ENCODE data around the gene ZC2HC1B. TPM values are rescaled to one million over a fixed set of nuclear protein-coding genes. Genes with fewer than 3 reads are reported as not detected.

ZC2HC1B gene, protein sequence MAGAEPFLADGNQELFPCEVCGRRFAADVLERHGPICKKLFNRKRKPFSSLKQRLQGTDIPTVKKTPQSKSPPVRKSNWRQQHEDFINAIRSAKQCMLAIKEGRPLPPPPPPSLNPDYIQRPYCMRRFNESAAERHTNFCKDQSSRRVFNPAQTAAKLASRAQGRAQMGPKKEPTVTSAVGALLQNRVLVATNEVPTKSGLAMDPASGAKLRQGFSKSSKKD
- under 1 TPM in 1 of 2 donors, not detected in 1; 0.28 TPM for total RNA-seq
- polyA plus RNA-seq = not detected
- long read RNA-seq, donor 1 = 0 reads
- long read RNA-seq, donor 2 = 0 reads
- long read RNA-seq, donor 3 = 0 reads
- long read RNA-seq, donor 4 = 0 reads
- long read RNA-seq, donor 5 = 0 reads

DNA sequence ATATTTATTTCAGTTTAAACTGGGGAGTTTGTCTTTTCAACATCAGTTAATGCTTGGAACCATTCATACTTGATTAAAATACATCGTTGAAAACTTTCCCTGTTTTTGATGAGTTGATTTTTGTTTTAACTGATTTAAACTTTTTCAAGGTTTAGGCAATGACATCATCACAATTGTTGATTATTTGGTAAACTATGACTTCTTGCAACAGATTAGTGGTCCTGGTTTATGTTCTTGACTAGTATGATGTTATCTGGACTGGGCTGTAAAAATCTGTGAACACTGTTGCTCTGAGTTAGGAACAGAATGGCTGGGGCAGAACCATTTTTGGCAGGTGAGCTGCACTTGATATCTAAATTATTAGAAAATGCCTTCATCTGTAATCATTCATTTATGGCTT is at the start of gene ZC2HC1B:
ZC2HC1B (plus strand) TSS at position 241 of the 400 bp plus-strand sequence; CDS start at position 307, 66 bp downstream.
- TF ChIP-seq, protein P1, sequence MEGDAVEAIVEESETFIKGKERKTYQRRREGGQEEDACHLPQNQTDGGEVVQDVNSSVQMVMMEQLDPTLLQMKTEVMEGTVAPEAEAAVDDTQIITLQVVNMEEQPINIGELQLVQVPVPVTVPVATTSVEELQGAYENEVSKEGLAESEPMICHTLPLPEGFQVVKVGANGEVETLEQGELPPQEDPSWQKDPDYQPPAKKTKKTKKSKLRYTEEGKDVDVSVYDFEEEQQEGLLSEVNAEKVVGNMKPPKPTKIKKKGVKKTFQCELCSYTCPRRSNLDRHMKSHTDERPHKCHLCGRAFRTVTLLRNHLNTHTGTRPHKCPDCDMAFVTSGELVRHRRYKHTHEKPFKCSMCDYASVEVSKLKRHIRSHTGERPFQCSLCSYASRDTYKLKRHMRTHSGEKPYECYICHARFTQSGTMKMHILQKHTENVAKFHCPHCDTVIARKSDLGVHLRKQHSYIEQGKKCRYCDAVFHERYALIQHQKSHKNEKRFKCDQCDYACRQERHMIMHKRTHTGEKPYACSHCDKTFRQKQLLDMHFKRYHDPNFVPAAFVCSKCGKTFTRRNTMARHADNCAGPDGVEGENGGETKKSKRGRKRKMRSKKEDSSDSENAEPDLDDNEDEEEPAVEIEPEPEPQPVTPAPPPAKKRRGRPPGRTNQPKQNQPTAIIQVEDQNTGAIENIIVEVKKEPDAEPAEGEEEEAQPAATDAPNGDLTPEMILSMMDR (IDR thresholded peaks at IDR 0.05; ENCODE audit: control extremely low read depth, extremely low read depth) = no peak
- H3K9ac ChIP-seq (ENCODE audit: insufficient read depth in 1 of 2, low read length in 2 of 2) = no peak within 1 kb of the TSS
- H3K4me1 ChIP-seq (ENCODE audit: control insufficient read depth in 5 of 5, insufficient read depth in 5 of 5, low read length in 5 of 5) = no peaks in the 10 kb centered on the region
- H3K27ac ChIP-seq (ENCODE audit: low read depth in 1 of 2, low read length in 1 of 2) = no peak within 1 kb of the TSS
- ATAC-seq (ENCODE audit: insufficient read depth, low FRiP score) = no peak
- no peak within 1 kb of the TSS for H3K4me3 ChIP-seq
- DNase-seq = no peak
- peaks cover 0 to 3% (median 0%) of the 10 kb centered on the region in 4 donors for H3K9me3 ChIP-seq (ENCODE audit: control insufficient read depth in 4 of 4, insufficient read depth in 3 of 4, low read length in 3 of 4)
- H3K27me3 ChIP-seq (ENCODE audit: control insufficient read depth in 3 of 3, insufficient read depth in 3 of 3, low read length in 2 of 3) = no peaks in the 10 kb centered on the region
- 92 to 99% methylated on average over 1 of the region's 1 CpG for WGBS, 2 donors
- H3K36me3 ChIP-seq (ENCODE audit: control insufficient read depth in 4 of 4, insufficient read depth in 4 of 4, low read length in 4 of 4) = peaks cover 12 to 27% (median 22%) of the 10 kb centered on the region in 4 donors

DNA sequence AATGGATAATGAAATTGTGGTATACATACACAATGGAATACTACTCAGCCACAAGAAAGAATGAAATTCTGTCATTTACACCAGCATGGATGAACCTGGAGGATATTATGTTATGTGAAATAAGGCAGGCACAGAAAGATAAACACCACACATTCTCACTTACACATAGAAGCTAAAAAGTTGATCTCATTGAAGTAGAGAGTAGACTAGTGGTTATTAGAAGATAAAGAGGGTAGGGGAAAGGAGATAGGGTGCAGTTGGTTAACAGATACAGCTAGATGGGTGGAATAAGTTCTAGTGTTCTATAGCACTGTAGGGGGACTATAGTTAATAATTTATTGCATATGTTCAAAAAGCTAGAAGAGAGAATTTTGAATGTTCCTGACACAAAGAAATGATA is 46.7 kb upstream of the ZC2HC1B start:
- Histone ChIP-seq H3K27ac (ENCODE audit: low read depth in 1 of 2, low read length in 1 of 2) (no peak overlapping the region), H3K9me3 (ENCODE audit: control insufficient read depth in 4 of 4, insufficient read depth in 3 of 4, low read length in 3 of 4) (no peaks in the 10 kb centered on the region), H3K27me3 (ENCODE audit: control insufficient read depth in 3 of 3, insufficient read depth in 3 of 3, low read length in 2 of 3) (no peaks in the 10 kb centered on the region), H3K4me3 (no peak overlapping the region), H3K9ac (ENCODE audit: insufficient read depth in 1 of 2, low read length in 2 of 2) (no peak overlapping the region), H3K36me3 (ENCODE audit: control insufficient read depth in 4 of 4, insufficient read depth in 4 of 4, low read length in 4 of 4) (peaks cover 0 to 18% (median 8%) of the 10 kb centered on the region in 4 donors), H3K4me1 (ENCODE audit: control insufficient read depth in 5 of 5, insufficient read depth in 5 of 5, low read length in 5 of 5) (peaks cover 0 to 10% (median 0%) of the 10 kb centered on the region in 5 donors)
- TF ChIP-seq, protein P1 (IDR thresholded peaks at IDR 0.05; ENCODE audit: control extremely low read depth, extremely low read depth) = no peak
- no peak for ATAC-seq (ENCODE audit: insufficient read depth, low FRiP score)
- DNase-seq = no peak

DNA sequence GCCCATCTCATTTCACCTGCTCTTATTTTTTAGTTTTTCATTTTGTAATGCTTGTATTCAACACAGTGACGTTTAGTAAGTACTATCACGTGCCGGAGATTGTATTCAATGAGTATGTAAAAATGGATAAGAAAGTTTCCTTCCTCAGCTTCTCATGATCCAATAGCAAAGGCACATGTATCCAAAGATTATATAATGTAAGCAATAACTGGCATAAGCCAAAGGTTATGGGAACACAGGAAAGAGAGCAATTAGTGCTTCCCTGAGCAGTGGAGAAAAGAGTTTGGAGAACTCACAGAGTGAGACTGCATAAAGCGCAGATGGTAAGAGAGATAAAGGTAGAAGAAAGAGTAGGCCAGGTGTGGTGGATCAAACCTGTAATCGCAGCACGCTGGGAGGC is 42.9 kb upstream of the ZC2HC1B start:
- Histone ChIP-seq H3K36me3 (ENCODE audit: control insufficient read depth in 4 of 4, insufficient read depth in 4 of 4, low read length in 4 of 4) (peaks cover 3 to 23% (median 9%) of the 10 kb centered on the region in 4 donors), H3K4me1 (ENCODE audit: control insufficient read depth in 5 of 5, insufficient read depth in 5 of 5, low read length in 5 of 5) (peaks cover 0 to 10% (median under 1%) of the 10 kb centered on the region in 5 donors), H3K27ac (ENCODE audit: low read depth in 1 of 2, low read length in 1 of 2) (no peak overlapping the region), H3K4me3 (no peak overlapping the region), H3K9ac (ENCODE audit: insufficient read depth in 1 of 2, low read length in 2 of 2) (no peak overlapping the region), H3K27me3 (ENCODE audit: control insufficient read depth in 3 of 3, insufficient read depth in 3 of 3, low read length in 2 of 3) (no peaks in the 10 kb centered on the region), H3K9me3 (ENCODE audit: control insufficient read depth in 4 of 4, insufficient read depth in 3 of 4, low read length in 3 of 4) (no peaks in the 10 kb centered on the region)
- TF ChIP-seq, protein P1 (IDR thresholded peaks at IDR 0.05; ENCODE audit: control extremely low read depth, extremely low read depth) = no peak
- ATAC-seq (ENCODE audit: insufficient read depth, low FRiP score) (no peak), DNase-seq (peak in 1 of 3 donors; percentile 27)
- 74 to 76% methylated on average over 6 of the region's 6 CpGs for WGBS, 2 donors

Data from lung (tissue), 16 donors.